ENCODE measurements around the gene ITGB2.

Gene ITGB2

DNA sequence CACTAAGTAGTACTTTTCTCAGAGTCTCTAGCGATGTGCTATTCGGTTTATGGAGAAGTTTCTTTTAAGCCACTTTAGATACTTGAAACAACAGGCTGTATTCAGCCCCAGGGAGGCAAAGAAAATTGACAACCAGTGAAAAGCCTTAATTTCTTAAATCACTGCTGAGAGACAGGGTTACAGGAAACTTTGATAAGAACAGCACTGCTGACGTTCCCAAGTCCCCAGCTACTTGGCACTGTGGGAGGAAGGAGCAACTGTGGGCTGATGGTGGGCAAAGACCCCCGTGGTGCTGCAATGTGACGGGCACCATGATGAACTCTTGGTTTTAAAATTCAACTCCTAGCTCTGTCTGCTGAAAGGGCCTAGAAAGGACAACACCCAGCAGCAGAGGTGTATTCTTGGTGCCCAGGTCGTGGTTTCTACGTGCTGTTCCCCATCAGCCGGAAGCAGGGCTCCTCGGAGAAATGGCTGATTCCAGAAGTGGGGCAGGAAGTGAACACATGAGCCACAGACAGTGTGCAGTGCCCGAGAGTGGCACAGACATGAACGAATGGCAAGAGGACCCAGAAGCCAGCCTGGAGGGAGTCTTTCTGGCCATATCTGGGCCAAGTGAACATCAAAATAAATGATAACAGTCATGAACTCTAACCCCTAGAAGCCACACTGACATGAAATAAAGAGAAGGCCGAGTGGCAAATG lies 52.5 kb downstream of the ITGB2 start:
- no peak for DNase-seq (ENCODE audit: low read depth in 2 of 2)

DNA sequence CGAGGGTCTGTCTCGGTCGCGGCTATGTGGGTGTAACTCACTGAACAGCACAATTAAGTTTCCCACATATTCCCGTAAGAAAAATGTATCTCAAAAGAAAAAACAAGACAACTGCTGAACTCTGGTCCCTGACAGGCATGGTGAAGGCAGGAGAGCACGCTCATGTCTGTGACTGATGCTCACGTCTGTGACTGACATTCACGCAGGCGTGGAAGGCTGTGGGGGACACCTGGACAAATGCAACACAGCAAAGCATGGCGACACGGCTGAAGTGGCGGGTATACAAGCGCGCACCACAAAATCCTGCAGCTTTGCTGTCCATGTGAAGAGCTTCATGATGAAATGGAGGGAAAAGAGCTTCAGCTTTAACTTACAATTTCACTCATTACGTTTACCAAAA lies 53.2 kb downstream of the ITGB2 start:
- DNase-seq (ENCODE audit: low read depth in 2 of 2) = no peak

DNA sequence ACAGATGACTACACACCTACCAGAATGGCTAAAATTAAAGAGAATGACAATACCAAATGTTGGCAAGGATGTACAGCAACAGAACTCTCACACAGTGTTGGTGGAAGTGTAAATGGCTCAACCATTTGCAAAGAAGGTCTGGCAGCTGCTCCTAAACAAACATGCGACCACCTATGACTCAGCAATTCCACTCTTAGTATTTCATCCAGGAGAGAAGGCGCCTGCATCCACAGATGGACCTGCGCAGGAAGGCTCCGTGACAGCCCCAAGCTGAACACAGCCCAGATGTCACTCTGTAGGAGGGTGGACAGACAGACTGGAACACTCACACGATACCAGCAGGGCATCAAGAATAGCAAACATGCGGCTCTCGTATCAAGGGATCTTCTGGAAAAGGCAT lies 53.9 kb downstream of the ITGB2 start:
- DNase-seq (ENCODE audit: low read depth in 2 of 2) = no peak

DNA sequence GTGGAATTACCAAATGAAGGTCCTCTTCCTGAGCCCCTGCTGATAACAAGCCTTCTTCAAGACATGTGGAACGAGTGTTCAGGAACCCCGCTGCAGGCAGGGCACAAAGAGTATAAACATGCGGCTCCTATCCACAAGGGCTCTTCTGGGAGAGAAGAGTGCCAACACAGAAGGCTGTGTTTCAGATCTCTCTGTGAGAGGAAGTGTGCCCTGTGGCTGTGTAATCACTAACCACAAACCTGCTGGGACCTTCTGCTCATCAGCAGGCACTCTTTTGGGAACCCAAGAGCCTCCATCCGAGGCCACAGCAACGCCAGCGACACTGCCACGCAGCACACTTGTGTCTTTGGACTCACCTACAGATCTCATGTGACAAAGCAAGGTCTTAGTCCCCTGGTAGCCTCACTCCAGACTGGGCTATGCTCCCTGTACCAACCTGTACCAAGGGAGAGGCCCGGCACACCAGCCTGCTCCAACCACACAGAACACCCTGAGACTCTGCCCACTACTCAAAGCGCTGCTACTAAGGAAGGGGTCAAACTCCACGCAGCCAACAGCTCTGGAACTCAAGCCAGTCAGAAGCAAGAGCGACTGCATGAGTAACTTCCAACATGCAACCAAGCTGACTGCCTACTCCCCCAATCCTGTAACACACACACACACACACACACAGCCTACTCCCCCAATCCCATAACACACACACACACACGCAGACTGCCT lies 55.0 kb downstream of the ITGB2 start:
- no peak for DNase-seq (ENCODE audit: low read depth in 2 of 2)

DNA sequence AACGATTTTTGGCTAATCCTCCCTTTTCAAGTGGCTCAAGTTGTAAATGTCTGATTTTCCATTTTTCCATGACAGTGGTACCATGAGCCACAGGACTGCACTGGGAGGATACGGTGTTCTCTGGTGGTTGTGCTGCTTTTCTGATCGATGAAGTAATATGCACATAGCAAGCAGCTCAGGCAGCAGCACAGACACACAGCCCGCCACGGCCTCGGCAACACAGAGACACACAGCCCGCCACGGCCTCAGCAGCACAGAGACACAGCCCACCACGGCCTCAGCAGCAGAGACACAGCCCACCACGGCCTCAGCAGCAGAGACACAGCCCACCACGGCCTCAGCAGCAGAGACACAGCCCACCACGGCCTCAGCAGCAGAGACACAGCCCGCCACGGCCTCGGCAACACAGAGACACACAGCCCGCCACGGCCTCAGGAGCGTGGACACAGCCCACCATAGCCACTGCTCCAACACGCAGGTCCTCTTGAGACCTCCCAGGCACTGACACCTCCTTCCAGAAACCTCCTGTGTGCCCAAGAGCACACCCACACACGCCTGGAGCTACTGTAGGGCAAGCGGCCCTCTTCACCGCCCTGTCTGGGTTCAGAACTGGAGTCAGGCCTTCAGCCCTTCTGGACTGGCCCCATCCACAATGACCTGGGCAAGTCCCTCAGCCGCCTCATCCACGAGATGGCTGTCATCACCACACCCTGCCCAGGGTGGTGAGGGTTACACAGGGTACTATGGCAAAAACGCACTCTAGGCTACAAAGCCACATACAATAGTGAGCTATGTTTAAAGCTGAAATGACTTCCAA lies 57.6 kb downstream of the ITGB2 start:
- DNase-seq (ENCODE audit: low read depth in 2 of 2) = no peak

DNA sequence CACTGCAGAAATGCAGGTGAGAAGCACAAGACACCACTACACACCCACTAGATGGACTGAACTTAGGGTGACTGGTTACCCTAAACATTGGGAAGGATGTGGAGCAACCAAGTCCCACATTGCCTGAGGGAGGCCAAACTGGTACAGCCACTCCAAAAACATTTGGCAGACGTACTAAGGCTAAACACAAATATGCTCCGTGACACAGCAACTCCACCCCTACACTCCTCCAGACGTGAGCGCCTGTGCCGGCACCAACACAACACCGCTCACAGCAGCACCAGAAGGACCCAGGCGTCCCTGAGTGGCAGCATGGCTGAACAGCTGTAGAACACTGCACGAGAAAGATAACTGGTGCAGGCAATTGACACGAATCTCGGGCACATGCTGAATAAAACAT lies 61.9 kb downstream of the ITGB2 start:
- no peak for DNase-seq (ENCODE audit: low read depth in 2 of 2)

DNA sequence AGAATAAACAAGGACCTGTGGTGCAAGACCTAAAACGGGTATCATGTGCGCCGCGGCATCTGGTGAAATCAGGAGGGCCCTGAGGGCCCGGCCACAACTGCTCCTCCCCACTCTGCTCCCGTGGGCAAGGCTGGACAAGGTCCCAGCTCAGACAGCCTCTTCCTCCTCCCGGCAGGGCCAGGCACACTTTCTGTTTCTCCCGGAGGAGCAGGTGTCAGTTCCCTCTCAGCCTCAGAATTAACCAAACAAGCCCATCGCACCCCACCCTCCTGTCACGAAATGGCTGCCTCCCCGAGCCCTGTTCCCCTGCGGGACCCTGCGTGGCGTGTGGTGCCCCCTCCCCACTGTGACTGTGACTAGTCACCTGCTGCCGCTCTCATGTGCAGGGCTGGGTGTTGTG lies 62.4 kb downstream of the ITGB2 start:
- DNase-seq (ENCODE audit: low read depth in 2 of 2) = no peak

DNA sequence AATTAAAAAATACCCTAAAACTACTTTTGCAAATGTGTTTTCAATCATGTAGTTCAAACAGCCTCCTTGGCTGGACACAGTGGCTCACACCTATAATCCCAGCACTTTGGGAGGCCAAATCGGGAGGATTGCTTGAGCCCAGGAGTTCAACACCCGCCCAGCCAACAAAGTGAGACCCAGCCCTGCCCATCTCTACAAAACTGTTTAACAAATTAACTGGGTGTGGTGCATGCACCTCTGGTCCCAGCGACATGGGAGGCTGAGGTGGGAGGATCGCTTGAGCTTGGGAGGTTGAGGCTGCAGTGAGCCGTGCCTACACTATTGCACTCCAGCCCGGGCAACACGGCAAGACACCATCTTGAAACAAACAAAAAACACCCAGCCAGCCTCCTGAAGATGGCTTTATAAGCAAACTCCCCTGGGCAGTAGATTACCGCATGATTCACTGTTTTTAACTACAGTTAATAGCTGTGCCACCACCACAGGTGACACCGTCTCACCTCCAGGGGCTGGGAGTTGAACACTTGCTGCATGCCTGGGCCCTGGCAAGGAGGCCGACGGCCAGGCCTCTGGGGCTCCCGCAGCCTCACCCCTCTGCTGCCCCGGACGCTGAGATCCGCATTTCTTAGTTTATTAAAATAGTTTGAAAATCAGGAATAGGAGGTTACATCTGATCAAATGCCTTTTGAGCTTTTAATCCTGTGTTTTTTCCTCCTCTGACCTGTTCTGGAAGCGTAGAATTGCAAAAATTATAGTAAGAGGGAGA lies 63.4 kb downstream of the ITGB2 start:
- DNase-seq (ENCODE audit: low read depth in 2 of 2) = no peak

DNA sequence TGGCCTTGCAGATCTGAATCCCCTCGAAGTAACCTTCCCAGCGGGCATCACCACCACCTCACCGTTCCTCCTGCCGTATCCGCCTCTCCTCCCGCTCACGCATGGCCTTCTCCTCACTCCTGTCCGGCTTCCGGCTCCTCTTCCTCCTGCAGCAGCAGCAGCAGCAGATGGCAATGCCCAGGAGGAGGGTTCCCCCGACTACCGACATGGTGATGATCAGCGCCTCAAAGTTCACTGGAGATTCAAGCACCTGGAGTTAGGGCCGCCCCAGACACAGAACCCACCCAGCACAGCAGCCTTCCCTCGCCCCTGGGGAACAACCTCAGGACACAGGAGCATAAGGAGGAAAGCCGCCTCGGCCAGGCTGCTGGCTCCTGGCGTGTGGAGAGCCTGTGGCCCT lies 64.6 kb downstream of the ITGB2 start:
- DNase-seq (ENCODE audit: low read depth in 2 of 2) = no peak

DNA sequence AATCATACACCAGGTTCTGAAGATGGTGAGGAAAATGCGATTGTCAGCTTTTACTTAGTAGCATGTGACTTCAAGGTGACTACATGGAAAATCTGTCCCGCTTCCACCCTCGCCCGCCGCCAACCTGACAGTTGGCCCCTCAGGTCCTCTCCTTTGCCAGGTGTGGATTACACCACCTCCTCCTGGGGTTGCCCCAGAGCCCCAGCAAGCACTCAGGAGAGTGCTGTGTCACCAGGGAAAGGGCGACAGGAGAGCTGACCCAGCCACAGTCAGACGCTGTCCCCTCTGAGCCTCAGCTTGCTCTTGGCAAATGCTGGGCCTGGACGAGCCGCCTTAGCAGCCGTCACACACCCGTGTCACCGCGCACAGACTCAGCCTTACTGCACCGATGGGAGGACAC lies 65.1 kb downstream of the ITGB2 start:
- DNase-seq (ENCODE audit: low read depth in 2 of 2) = no peak

DNA sequence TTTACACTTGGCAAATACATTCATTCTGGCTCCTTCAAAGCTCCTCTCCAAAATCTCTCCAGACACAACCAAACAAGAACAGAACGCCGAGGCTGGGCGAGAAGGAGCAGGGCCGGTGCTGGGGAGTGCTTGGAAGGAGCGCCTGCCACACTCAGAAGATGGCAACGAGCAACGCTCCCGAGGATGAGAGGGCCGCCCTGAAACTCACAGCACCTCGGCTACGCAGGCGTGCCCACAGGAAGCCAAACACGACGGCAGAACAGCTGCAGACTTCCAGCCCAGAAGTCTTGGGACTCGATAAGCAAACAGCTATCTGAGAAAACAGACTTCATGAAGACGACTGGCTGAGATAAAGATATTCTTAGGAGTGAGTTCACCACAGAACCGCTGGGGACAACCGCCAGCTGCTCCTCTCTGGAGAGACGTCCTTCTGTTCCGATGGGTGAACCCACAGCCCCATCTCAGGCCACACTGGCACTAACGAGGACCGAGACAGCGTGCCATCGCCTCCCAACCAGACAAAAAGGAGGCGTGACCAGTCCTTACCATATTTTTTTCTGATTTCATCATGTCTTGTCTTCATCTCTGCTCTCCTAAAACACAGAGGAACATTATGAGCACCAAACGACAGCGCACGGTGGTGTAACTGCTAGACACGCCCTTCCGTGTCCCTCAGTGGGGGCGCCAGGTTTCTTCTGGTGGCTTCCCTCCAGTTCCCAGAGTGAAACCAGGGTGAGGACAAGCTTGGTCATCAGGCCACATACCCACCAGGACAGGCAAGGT lies 65.8 kb downstream of the ITGB2 start:
- DNase-seq (ENCODE audit: low read depth in 2 of 2) = no peak

DNA sequence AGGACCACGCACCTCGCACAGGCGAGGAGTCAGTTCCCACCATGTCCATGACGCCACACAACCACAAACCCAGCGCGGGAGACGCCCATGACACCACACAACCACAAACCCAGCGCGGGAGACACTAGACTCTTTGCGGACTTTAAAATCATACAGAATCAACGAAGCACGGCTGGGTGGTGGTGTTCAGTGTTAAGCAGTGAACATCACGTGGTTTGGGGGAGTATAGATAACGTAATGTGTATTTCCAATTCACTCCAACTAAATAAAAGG lies 66.4 kb downstream of the ITGB2 start:
- DNase-seq (ENCODE audit: low read depth in 2 of 2) = no peak

DNA sequence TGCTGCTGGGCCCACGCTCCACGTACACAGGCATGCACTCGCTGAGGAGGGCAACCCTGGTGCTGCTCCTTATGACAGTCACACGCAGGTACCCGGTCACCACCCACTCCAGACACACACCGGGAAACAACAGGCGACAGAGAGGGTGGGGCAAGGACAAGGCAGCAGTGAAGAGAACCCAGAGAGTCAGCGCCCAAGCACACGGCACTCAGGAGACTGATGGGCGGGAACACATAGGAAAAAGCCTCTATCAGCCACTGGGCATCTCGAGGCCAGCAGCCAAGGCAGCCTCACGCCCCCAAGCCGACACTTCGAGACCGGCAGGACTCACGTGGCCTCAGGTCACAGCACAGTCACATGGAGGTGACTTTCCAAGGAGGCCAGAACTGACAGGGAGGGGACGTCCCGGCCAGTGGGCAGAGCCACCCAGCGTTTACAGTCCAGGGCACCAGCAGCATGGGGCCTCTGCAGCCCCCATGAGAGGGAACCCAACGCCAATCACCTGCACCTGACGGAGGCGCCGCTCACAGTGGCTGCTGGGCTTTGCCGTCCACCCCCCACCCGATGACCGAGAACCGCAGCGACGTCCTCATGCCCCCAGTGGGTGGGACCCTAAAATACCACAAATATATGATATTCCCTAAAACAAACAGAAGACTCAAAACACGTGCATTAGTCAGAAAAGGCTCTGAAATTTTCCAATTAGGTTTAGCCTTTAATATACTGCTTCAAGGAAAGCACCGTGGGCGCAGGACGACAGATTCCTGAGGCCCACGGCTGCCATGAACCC lies 66.9 kb downstream of the ITGB2 start:
- DNase-seq (ENCODE audit: low read depth in 2 of 2) = no peak

DNA sequence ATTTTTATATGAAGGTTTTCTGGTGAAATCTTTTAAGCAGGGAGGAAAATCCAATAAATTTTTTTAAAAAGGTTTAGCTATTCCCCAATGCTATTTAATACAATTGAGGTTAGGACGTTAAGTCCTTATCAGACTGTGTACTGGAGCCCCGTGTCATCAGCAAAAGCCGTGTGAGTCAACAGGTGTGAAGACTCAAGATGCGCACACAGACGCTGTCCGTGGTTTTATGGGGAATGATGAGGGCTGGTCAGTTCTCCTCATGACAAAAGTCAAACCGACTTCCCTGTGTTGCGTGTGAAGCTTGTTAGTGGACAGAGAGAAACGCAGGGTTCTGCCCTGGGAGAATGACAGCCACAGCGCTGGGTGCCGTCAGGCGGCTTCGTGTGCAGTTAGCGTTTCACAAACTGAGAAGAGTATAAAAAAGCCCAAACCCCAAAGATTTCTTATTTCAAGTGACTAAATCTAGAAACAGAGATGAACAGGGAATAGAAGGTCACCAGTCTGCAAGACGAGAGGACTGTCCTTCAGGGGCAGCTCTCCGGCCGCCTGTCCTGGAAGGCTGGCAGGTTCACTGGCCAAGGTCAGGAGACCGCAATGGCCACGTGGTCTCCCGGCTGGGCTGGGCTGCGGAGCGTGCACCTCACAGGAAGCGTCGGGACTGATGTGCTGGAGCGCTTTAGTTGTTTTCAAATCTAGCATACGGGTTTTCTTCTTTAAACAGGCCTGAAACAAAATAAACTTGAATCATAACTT lies 69.6 kb downstream of the ITGB2 start:
- DNase-seq (ENCODE audit: low read depth in 2 of 2) = no peak

DNA sequence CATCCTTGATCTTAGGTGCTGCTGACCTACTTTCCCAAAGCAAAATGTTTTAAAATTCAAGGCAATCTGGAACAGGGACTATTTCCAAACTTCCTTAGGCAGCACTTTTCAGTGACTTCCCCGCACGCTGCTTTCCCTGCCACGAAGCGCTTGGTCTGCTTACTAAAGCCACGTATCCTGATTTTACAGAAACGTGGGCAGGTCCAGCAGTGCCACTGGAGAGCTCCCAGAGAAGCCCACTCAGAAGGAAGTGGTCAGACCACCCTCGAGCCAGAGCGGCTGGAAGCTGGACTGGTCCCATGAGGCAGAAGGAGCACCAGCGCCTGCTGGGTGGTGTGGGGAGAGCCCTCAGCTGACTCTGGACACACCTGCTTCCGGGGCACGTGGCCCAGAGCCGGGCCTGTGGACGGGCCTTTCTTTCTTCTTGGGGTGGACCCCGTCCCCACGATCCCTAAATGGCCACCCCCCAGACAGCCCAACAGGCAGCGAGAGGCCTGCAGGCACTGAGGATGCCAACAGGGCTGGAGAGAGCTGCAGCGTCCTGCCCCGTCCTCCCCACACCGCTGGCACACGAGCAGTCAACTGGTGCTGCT lies 70.4 kb downstream of the ITGB2 start:
- no peak for DNase-seq (ENCODE audit: low read depth in 2 of 2)

DNA sequence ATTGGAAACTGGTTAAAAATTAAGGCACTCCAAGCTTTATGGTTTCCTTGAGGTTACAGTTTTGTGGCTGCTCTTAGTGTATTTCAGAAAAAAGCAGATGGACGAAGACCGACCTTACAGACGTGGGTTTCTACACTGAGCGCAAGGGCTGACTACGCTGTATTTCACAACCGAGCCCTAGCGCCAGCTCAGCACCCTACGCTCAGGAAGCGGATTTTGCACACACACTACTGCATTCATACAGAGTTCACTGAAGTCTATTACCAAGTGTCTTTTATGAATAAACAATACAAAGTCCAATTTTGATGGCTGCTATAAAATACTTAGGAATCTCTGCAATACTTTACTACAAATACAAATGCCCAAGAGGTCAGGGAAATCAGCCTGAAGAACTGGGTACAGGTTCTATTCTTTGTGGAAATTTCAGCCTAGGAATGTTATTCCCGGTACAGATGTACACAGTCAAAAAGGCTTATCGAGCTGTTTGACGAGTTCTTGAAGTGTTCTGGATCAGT lies 71.0 kb downstream of the ITGB2 start:
- no peak for DNase-seq (ENCODE audit: low read depth in 2 of 2)

DNA sequence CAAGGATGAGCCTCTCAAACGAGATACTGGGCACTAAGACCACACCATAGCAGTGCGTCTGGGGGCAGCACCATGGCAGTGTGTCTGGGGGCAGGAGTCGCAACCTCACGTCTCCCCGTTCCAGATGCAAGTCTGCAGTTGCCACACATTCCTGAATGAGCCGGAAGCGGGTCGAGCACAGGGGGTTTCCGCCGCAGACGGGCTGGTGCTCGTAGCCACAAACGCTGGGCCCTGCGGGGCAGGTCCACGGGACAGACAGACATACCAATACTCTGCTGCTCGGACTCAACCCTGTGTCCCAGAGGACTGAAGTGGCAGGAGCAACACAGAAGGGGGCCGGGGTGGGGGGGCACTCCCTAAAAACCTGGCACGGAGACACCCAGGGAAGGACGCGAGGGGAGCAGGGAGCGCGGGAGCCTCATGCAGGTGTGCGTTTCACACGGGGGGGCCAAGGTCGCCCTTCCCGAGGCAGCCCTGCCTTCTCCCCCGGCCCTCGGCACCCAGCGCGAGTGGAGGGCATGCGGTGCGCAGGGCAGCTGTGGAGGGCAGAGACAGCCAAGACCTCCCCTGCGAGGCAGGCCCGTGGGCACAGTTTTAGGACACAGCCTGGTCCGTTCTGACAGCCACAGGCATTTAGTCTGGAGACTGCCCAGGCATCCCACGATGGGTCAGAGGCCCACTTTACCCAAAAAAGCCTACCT lies 71.7 kb downstream of the ITGB2 start:
- no peak for DNase-seq (ENCODE audit: low read depth in 2 of 2)

DNA sequence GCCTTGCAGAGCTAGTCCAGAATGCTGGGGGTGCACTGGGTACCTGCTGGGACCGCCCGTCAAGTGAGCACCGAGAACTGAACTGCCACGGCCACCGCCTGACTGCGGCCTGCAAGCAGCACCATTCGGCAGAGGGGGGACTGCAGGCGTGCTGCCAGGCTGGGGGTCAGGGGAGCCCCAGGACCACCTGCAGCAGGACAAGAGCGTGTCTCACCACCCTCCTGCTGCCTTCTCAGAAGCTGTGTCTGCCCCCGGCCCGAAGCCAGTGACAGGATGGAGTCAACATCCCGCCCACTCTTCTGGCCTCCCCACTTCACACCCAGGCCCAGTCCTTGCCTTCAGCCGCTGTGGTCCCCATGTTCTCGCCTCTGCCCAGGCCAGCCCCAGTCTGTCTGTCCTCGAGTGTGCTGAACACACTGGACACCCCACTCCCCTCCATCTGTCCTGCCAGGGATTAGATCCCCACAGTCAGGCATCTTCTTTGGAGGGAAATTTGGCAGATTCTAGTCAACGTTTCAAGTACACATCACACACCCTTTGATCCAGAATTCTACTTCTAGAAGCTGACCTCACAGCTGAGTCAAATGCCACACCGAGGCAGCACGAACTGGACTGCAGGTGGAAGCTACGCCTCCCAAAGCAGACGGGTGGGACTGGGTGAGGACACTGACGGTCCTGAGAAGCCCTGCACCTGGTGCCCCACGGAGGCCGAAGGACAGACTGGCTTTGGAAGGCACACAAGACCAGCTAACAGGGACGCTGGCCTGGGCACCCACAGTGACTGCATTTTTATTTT lies 73.2 kb downstream of the ITGB2 start:
- DNase-seq (ENCODE audit: low read depth in 2 of 2) = no peak
